HCT116 (cell line): ENCODE measurements around the gene FCAMR. TPM values are rescaled to one million over a fixed set of nuclear protein-coding genes. Genes with fewer than 3 reads are reported as not detected.

Experiments
- ATAC-seq: fragments of 200-7000 bp; cut with Tn5 transposase; 2 replicates; pipeline ENCODE4 v1.9.1; 2020; ENCODE audit warnings: mild to moderate bottlenecking, moderate library complexity
- BruUV-seq: library from RNA; stranded (reverse); fragments of 400-500 nt; replicated peaks from 2 replicates; lab custom pipeline; 2021; lab: Mats Ljungman, UMichigan
- CTCF ChIA-PET: fragments of 300-600 bp; sonication (Branson Sonifier 250); formaldehyde crosslinking; loops from one replicate; lab custom pipeline; 2021; ENCODE audit warnings: antibody characterized with exemption; lab: Charles Lee
- POLR2A ChIA-PET: fragments of 300-600, 350-600 bp; sonication (Branson Sonifier 250); formaldehyde crosslinking; loops from one replicate; lab custom pipeline; 2021; ENCODE audit warnings: antibody characterized with exemption; lab: Charles Lee
- RAD21 ChIA-PET, 2 experiments: fragments of 300-600 bp; sonication (Branson Sonifier 250); formaldehyde crosslinking; loops; one replicate each; lab custom pipeline; 2023; ENCODE audit warnings: low total read pairs in 2 of 2; ENCODE audit not compliant: uncharacterized antibody in 2 of 2, unreplicated experiment in 2 of 2, low non-redundant PET in 1 of 2; lab: Charles Lee
- DNase-seq: peaks from one replicate; pipeline ENCODE4 v3.0.0-alpha.2; 2010; ENCODE audit warnings: low read depth, low spot score
- H2AFZ ChIP-seq: fragments of 200-600 bp; shearing (Covaris generic), sonication (generic); 2 replicates; pipeline ENCODE4 v1.6.1; 2017; ENCODE audit warnings: low read depth, mixed run types, mixed read lengths, antibody characterized with exemption, low read length; ENCODE audit not compliant: poor library complexity, severe bottlenecking
- H3K27ac ChIP-seq: 2 replicates; pipeline ENCODE4 v1.5.1; 2012; ENCODE audit warnings: low read depth, low read length
- H3K27me3 ChIP-seq: fragments of 200-600 bp; sonication (generic); 2 replicates; pipeline ENCODE4 v1.6.1; 2016; ENCODE audit warnings: mixed run types, low read length, mixed read lengths; ENCODE audit not compliant: insufficient read depth
- H3K36me3 ChIP-seq, 2 experiments: fragments of 200-500 bp in 1 of 2; fragments of 200-600 bp in 1 of 2; sonication (Bioruptor generic) in 1 of 2; sonication (generic) in 1 of 2; 2 replicates each; pipeline versions ENCODE4 v1.5.1 to v1.6.1; 2014 to 2016; ENCODE audit warnings: low read length in 2 of 2, inconsistent platforms in 1 of 2, mixed read lengths in 1 of 2, mixed run types in 1 of 2; ENCODE audit not compliant: insufficient read depth in 2 of 2, control insufficient read depth in 1 of 2
- H3K4me1 ChIP-seq, 2 experiments: fragments of 200-600 bp in 1 of 2; sonication (generic) in 1 of 2; 2 replicates each; pipeline versions ENCODE4 v1.5.1 to v1.6.1; 2012 to 2017; ENCODE audit warnings: low read length in 2 of 2, inconsistent platforms in 1 of 2, mild to moderate bottlenecking in 1 of 2, mixed read lengths in 1 of 2, mixed run types in 1 of 2, moderate library complexity in 1 of 2; ENCODE audit not compliant: insufficient read depth in 2 of 2, control insufficient read depth in 1 of 2
- H3K4me2 ChIP-seq: fragments of 200-600 bp; sonication (generic); 2 replicates; pipeline ENCODE4 v1.6.1; 2017; ENCODE audit warnings: mixed run types, low read length, mixed read lengths
- H3K4me3 ChIP-seq, 2 experiments: fragments of 200-600 bp in 1 of 2; sonication (generic) in 1 of 2; replicated peaks in 1 of 2; 2 replicates each; pipeline ENCODE4 v1.5.1; 2011 to 2016; ENCODE audit warnings: low read length in 2 of 2, control low read depth in 1 of 2, low read depth in 1 of 2, mild to moderate bottlenecking in 1 of 2, mixed read lengths in 1 of 2, mixed run types in 1 of 2
- H3K79me2 ChIP-seq: fragments of 200-600 bp; sonication (generic); 2 replicates; pipeline ENCODE4 v1.6.1; 2017; ENCODE audit warnings: mild to moderate bottlenecking, mixed run types, low read length, moderate library complexity, mixed read lengths; ENCODE audit not compliant: insufficient read depth
- H3K9ac ChIP-seq: fragments of 200-600 bp; sonication (generic); 2 replicates; pipeline ENCODE4 v1.6.1; 2016; ENCODE audit warnings: low read length, mixed read lengths
- H3K9me2 ChIP-seq: fragments of 200-600 bp; sonication (generic), shearing (Covaris generic); 2 replicates; pipeline ENCODE4 v1.6.1; 2017; ENCODE audit warnings: mixed run types, mild to moderate bottlenecking, moderate library complexity; ENCODE audit not compliant: insufficient read depth
- H3K9me3 ChIP-seq, 2 experiments: fragments of 200-500 bp in 1 of 2; fragments of 200-600 bp in 1 of 2; sonication (Bioruptor generic) in 1 of 2; sonication (generic) in 1 of 2; 2 replicates each; pipeline ENCODE4 v1.6.1; 2014 to 2017; ENCODE audit warnings: low read length in 2 of 2, mixed read lengths in 2 of 2, inconsistent platforms in 1 of 2, low read depth in 1 of 2, mild to moderate bottlenecking in 1 of 2, mixed run types in 1 of 2, moderate library complexity in 1 of 2; ENCODE audit not compliant: control insufficient read depth in 1 of 2, insufficient read depth in 1 of 2
- H4K20me1 ChIP-seq: fragments of 200-600 bp; sonication (generic), shearing (Covaris generic); 2 replicates; pipeline ENCODE4 v1.6.1; 2017; ENCODE audit warnings: mixed run types, mild to moderate bottlenecking, moderate library complexity; ENCODE audit not compliant: insufficient read depth
- CEBPB ChIP-seq: IDR thresholded peaks from 2 replicates; pipeline ENCODE4 v1.6.1; 2012; ENCODE audit warnings: low read depth
- EGR1 ChIP-seq: IDR thresholded peaks from 2 replicates; pipeline ENCODE4 v1.6.1; 2012; ENCODE audit warnings: low read depth
- EZH2 ChIP-seq: fragments of 200-600 bp; sonication (generic); IDR thresholded peaks from 2 replicates; pipeline ENCODE4 v1.6.1; 2017; ENCODE audit warnings: antibody characterized with exemption, mixed run types
- EZH2phosphoT487 ChIP-seq: fragments of 200-600 bp; IDR thresholded peaks from 2 replicates; pipeline ENCODE4 v1.6.1; 2018; ENCODE audit warnings: antibody characterized with exemption, borderline replicate concordance
- FOSL1 ChIP-seq: IDR thresholded peaks from 2 replicates; pipeline ENCODE4 v1.6.1; 2012; ENCODE audit warnings: low read depth
- POLR2AphosphoS5 ChIP-seq: IDR thresholded peaks from 2 replicates; pipeline ENCODE4 v1.6.1; 2011; ENCODE audit warnings: mild to moderate bottlenecking, low read depth, low read length, moderate library complexity
- RAD21 ChIP-seq: IDR thresholded peaks from 2 replicates; pipeline ENCODE4 v1.6.1; 2012; ENCODE audit warnings: low read depth, mild to moderate bottlenecking
- SP1 ChIP-seq: IDR thresholded peaks from 2 replicates; pipeline ENCODE4 v1.6.1; 2012; ENCODE audit warnings: low read depth
- SRF ChIP-seq: IDR thresholded peaks from 2 replicates; pipeline ENCODE4 v1.6.1; 2012; ENCODE audit warnings: low read depth
- TCF7L2 ChIP-seq: IDR thresholded peaks from 2 replicates; pipeline ENCODE4 v1.7.0; 2011; ENCODE audit warnings: borderline replicate concordance, inconsistent platforms; ENCODE audit not compliant: insufficient read depth, insufficient read length; ENCODE audit errors: extremely low read depth
- YY1 ChIP-seq: IDR thresholded peaks from 2 replicates; pipeline ENCODE4 v1.6.1; 2011; ENCODE audit warnings: low read length, low read depth, moderate library complexity, mild to moderate bottlenecking; ENCODE audit not compliant: insufficient replicate concordance; ENCODE audit errors: extremely low read depth
- ZFX ChIP-seq: fragments of 450-650 bp; IDR thresholded peaks from 2 replicates; pipeline ENCODE4 v1.6.1; 2017
- ZNF274 ChIP-seq: fragments of 200-500 bp; sonication (Bioruptor generic); IDR thresholded peaks from 2 replicates; pipeline ENCODE4 v1.6.1; 2014; ENCODE audit warnings: mild to moderate bottlenecking, low read depth, low read length, inconsistent platforms
- intact Hi-C: fragments of 100-400 bp; cut with micrococcal nuclease; formaldehyde crosslinking; loops from 2 replicates; pipeline ENCODE4 v1.10.0; 2022
- total RNA-seq: library from RNA; stranded (reverse); gene quantifications from one replicate; pipeline ENCODE4 v1.2.1, GENCODE V29; 2021; ENCODE audit not compliant: unreplicated experiment
- TF ChIP-seq, protein P1 (sequence below): IDR thresholded peaks from 2 replicates; pipeline ENCODE4 v1.6.1; 2012; ENCODE audit warnings: low read depth
- TF ChIP-seq, protein P2 (sequence below): IDR thresholded peaks from 2 replicates; pipeline ENCODE4 v1.6.1; 2012

FCAMR gene
- total RNA-seq, 1 experiment from 2014 or later, result not detected

DNA sequence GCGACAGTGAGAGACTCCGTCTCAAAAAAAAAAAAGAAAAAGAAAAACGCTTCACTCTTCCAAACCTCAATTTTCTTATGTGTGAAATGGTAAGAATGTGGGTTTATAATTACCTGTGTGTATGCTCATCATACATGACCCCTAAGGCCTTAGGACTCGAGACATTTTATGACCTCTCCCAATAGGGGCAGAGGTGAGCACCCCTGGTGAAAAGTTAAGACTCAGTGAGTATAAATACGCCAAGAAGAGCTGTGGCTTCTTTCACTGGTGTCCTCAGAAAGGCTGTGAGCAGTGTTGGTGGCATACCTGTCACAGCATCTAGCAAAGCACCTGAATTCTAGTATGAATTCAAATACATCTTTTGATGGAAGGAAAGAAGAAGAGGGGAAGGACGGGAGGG, 40.7 kb downstream of the FCAMR start:
- no peak overlapping the region for H3K9ac ChIP-seq
- POLR2A ChIA-PET, result no interaction called here
- no peak for ATAC-seq
- TF ChIP-seq POLR2AphosphoS5 (no peak), CEBPB (no peak), TCF7L2 (no peak)
- TF ChIP-seq, all 23 proteins: peak for 0
- H4K20me1 ChIP-seq, result no peaks in the 10 kb centered on the region
- peaks cover 0 to 9% of the 10 kb centered on the region in 2 experiments; a peak in 2 of 4 replicates for H3K4me1 ChIP-seq
- H3K36me3 ChIP-seq, result no peaks in the 10 kb centered on the region
- H2AFZ ChIP-seq, result no peak overlapping the region
- DNase-seq, result no peak
- no peaks in the 10 kb centered on the region for H3K27me3 ChIP-seq
- no peak overlapping the region for H3K4me2 ChIP-seq
- ChIA-PET RAD21 (no interaction called here), CTCF (no interaction called here)
- intact Hi-C loops, result no loop called here
- no peaks in the 10 kb centered on the region for H3K79me2 ChIP-seq
- H3K9me3 ChIP-seq, result no peaks in the 10 kb centered on the region
- H3K9me2 ChIP-seq, result no peaks in the 10 kb centered on the region
- no peak overlapping the region for H3K4me3 ChIP-seq
- H3K27ac ChIP-seq, result no peak overlapping the region
- no TSS peak for BruUV-seq

DNA sequence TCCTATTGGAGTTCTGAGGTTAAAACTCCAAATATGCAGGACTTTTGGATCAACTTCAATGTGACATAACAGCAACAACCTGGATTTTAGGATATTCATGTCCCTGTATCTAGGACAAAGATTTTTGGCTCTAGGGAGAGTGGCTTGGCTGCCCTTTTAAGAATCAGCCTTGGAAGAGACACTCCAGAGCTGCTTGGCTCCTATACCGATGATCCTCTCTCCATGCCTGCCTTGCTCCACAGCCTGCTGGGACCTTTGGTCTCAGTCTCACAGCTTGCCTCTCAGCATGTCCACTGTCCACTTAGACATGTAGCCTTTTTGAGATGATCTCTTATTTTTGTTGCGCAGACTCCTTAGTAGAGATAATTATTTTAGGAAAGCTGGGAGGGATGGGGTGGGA, 44.0 kb downstream of the FCAMR start:
- H3K4me3 ChIP-seq, result no peak overlapping the region
- H3K4me1 ChIP-seq, result peaks cover 0 to 9% of the 10 kb centered on the region in 2 experiments; a peak in 2 of 4 replicates
- no peak for ATAC-seq
- H2AFZ ChIP-seq, result no peak overlapping the region
- H3K27me3 ChIP-seq, result no peaks in the 10 kb centered on the region
- intact Hi-C loops, result no loop called here
- no peaks in the 10 kb centered on the region for H3K9me2 ChIP-seq
- ChIA-PET CTCF (interaction anchor here (0.8 to 1.9 kb wide), 3 partner anchors 10 to 189 kb away, joined by 3 to 9 read pairs (median 3); no protein-coding TSS in a partner anchor), RAD21 (no interaction called here), POLR2A (interaction anchor here (0.6 kb wide), 1 partner anchor 20 kb away, joined by 8 read pairs; no protein-coding TSS in a partner anchor)
- no peak overlapping the region for H3K9ac ChIP-seq
- H3K36me3 ChIP-seq, result no peaks in the 10 kb centered on the region
- H4K20me1 ChIP-seq, result no peaks in the 10 kb centered on the region
- H3K4me2 ChIP-seq, result no peak overlapping the region
- no peaks in the 10 kb centered on the region for H3K9me3 ChIP-seq
- no peaks in the 10 kb centered on the region for H3K79me2 ChIP-seq
- BruUV-seq, result no TSS peak
- H3K27ac ChIP-seq, result no peak overlapping the region
- DNase-seq, result no peak
- TF ChIP-seq EZH2phosphoT487, result no peak
- no peak for TF ChIP-seq YY1
- no peak for TF ChIP-seq SP1
- TF ChIP-seq, protein P1, sequence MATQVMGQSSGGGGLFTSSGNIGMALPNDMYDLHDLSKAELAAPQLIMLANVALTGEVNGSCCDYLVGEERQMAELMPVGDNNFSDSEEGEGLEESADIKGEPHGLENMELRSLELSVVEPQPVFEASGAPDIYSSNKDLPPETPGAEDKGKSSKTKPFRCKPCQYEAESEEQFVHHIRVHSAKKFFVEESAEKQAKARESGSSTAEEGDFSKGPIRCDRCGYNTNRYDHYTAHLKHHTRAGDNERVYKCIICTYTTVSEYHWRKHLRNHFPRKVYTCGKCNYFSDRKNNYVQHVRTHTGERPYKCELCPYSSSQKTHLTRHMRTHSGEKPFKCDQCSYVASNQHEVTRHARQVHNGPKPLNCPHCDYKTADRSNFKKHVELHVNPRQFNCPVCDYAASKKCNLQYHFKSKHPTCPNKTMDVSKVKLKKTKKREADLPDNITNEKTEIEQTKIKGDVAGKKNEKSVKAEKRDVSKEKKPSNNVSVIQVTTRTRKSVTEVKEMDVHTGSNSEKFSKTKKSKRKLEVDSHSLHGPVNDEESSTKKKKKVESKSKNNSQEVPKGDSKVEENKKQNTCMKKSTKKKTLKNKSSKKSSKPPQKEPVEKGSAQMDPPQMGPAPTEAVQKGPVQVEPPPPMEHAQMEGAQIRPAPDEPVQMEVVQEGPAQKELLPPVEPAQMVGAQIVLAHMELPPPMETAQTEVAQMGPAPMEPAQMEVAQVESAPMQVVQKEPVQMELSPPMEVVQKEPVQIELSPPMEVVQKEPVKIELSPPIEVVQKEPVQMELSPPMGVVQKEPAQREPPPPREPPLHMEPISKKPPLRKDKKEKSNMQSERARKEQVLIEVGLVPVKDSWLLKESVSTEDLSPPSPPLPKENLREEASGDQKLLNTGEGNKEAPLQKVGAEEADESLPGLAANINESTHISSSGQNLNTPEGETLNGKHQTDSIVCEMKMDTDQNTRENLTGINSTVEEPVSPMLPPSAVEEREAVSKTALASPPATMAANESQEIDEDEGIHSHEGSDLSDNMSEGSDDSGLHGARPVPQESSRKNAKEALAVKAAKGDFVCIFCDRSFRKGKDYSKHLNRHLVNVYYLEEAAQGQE, result no peak
- no peak for TF ChIP-seq TCF7L2
- no peak for TF ChIP-seq CEBPB
- no peak for TF ChIP-seq ZNF274
- TF ChIP-seq SRF, result no peak
- TF ChIP-seq POLR2AphosphoS5, result no peak
- TF ChIP-seq RAD21, result no peak
- no peak for TF ChIP-seq EZH2
- TF ChIP-seq, protein P2, sequence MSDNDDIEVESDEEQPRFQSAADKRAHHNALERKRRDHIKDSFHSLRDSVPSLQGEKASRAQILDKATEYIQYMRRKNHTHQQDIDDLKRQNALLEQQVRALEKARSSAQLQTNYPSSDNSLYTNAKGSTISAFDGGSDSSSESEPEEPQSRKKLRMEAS, result no peak
- TF ChIP-seq EGR1, result no peak
- TF ChIP-seq FOSL1, result no peak
- no peak for TF ChIP-seq ZFX
